ENCODE data around the gene SRC. TPM values are rescaled to one million over a fixed set of nuclear protein-coding genes. Genes with fewer than 3 reads are reported as not detected.

Gene SRC
- total RNA-seq = 7.8 TPM

- H3K4me3 ChIP-seq (ENCODE audit: low read length in 3 of 3) = peak within 1 kb of the TSS in 2 of 3 donors; percentile 38 to 45
- H3K9me3 ChIP-seq (ENCODE audit: control insufficient read depth in 3 of 3, low read length in 3 of 3) = no peaks in the 10 kb centered on the region
- H3K27ac ChIP-seq (ENCODE audit: low read depth, low read length) = no peak within 1 kb of the TSS
- H3K9ac ChIP-seq (ENCODE audit: low read depth in 1 of 3, low read length in 3 of 3) = peak within 1 kb of the TSS; percentile 38 to 57 (median 45)
- H3K27me3 ChIP-seq (ENCODE audit: control insufficient read depth in 3 of 3, insufficient read depth in 3 of 3, low read length in 3 of 3) = peaks cover 2 to 18% (median 17%) of the 10 kb centered on the region in 3 donors
- H3K4me1 ChIP-seq (ENCODE audit: control insufficient read depth in 3 of 3, insufficient read depth in 3 of 3, low read length in 3 of 3) = peaks cover 2 to 12% (median 11%) of the 10 kb centered on the region in 3 donors
- no peaks in the 10 kb centered on the region for H3K36me3 ChIP-seq (ENCODE audit: control insufficient read depth in 3 of 3, insufficient read depth in 3 of 3, low read length in 3 of 3)
Measured at GRCh38 chr20:37345339-37346235, at the start of gene SRC. TSS of gene SRC (plus strand) at chr20:37346140. CDS start at chr20:37384154, 38,014 bp downstream.

GRCh38 chr20:37296371-37296770 is 49.6 kb upstream of the SRC start:
- H3K27ac ChIP-seq (ENCODE audit: low read depth, low read length) = no peak overlapping the region
- H3K4me3 ChIP-seq (ENCODE audit: low read length in 3 of 3) = no peak overlapping the region
- no peak overlapping the region for H3K9ac ChIP-seq (ENCODE audit: low read depth in 1 of 3, low read length in 3 of 3)
- H3K36me3 ChIP-seq (ENCODE audit: control insufficient read depth in 3 of 3, insufficient read depth in 3 of 3, low read length in 3 of 3) = peaks cover 3 to 19% (median 15%) of the 10 kb centered on the region in 3 donors
- H3K9me3 ChIP-seq (ENCODE audit: control insufficient read depth in 3 of 3, low read length in 3 of 3) = no peaks in the 10 kb centered on the region
- no peaks in the 10 kb centered on the region for H3K27me3 ChIP-seq (ENCODE audit: control insufficient read depth in 3 of 3, insufficient read depth in 3 of 3, low read length in 3 of 3)
- H3K4me1 ChIP-seq (ENCODE audit: control insufficient read depth in 3 of 3, insufficient read depth in 3 of 3, low read length in 3 of 3) = peaks cover 10 to 24% (median 16%) of the 10 kb centered on the region in 3 donors

- no peaks in the 10 kb centered on the region for H3K9me3 ChIP-seq (ENCODE audit: control insufficient read depth in 3 of 3, low read length in 3 of 3)
- no peak overlapping the region for H3K4me3 ChIP-seq (ENCODE audit: low read length in 3 of 3)
- no peak overlapping the region for H3K9ac ChIP-seq (ENCODE audit: low read depth in 1 of 3, low read length in 3 of 3)
- H3K4me1 ChIP-seq (ENCODE audit: control insufficient read depth in 3 of 3, insufficient read depth in 3 of 3, low read length in 3 of 3) = peaks cover 10 to 24% (median 16%) of the 10 kb centered on the region in 3 donors
- peak overlapping the region; percentile 13 for H3K27ac ChIP-seq (ENCODE audit: low read depth, low read length)
- H3K27me3 ChIP-seq (ENCODE audit: control insufficient read depth in 3 of 3, insufficient read depth in 3 of 3, low read length in 3 of 3) = no peaks in the 10 kb centered on the region
- H3K36me3 ChIP-seq (ENCODE audit: control insufficient read depth in 3 of 3, insufficient read depth in 3 of 3, low read length in 3 of 3) = peaks cover 7 to 26% (median 23%) of the 10 kb centered on the region in 3 donors
Measured at GRCh38 chr20:37297066-37297736, 48.7 kb upstream of the SRC start.

GRCh38 chr20:37298190-37298939 is 47.6 kb upstream of the SRC start:
- Histone ChIP-seq H3K27ac (ENCODE audit: low read depth, low read length) (no peak overlapping the region), H3K9me3 (ENCODE audit: control insufficient read depth in 3 of 3, low read length in 3 of 3) (no peaks in the 10 kb centered on the region), H3K36me3 (ENCODE audit: control insufficient read depth in 3 of 3, insufficient read depth in 3 of 3, low read length in 3 of 3) (peaks cover 7 to 34% (median 31%) of the 10 kb centered on the region in 3 donors), H3K4me1 (ENCODE audit: control insufficient read depth in 3 of 3, insufficient read depth in 3 of 3, low read length in 3 of 3) (peaks cover 10 to 24% (median 16%) of the 10 kb centered on the region in 3 donors), H3K4me3 (ENCODE audit: low read length in 3 of 3) (no peak overlapping the region), H3K27me3 (ENCODE audit: control insufficient read depth in 3 of 3, insufficient read depth in 3 of 3, low read length in 3 of 3) (no peaks in the 10 kb centered on the region), H3K9ac (ENCODE audit: low read depth in 1 of 3, low read length in 3 of 3) (no peak overlapping the region)

- Histone ChIP-seq H3K4me3 (ENCODE audit: low read length in 3 of 3) (no peak overlapping the region), H3K27me3 (ENCODE audit: control insufficient read depth in 3 of 3, insufficient read depth in 3 of 3, low read length in 3 of 3) (no peaks in the 10 kb centered on the region), H3K9ac (ENCODE audit: low read depth in 1 of 3, low read length in 3 of 3) (no peak overlapping the region), H3K9me3 (ENCODE audit: control insufficient read depth in 3 of 3, low read length in 3 of 3) (no peaks in the 10 kb centered on the region), H3K36me3 (ENCODE audit: control insufficient read depth in 3 of 3, insufficient read depth in 3 of 3, low read length in 3 of 3) (peaks cover 7 to 40% (median 34%) of the 10 kb centered on the region in 3 donors), H3K4me1 (ENCODE audit: control insufficient read depth in 3 of 3, insufficient read depth in 3 of 3, low read length in 3 of 3) (peaks cover 7 to 16% (median 15%) of the 10 kb centered on the region in 3 donors), H3K27ac (ENCODE audit: low read depth, low read length) (no peak overlapping the region)
Measured at GRCh38 chr20:37299718-37300528, 46.0 kb upstream of the SRC start.

GRCh38 chr20:37301120-37301519 is 44.8 kb upstream of the SRC start:
- Histone ChIP-seq H3K9ac (ENCODE audit: low read depth in 1 of 3, low read length in 3 of 3) (no peak overlapping the region), H3K4me3 (ENCODE audit: low read length in 3 of 3) (no peak overlapping the region), H3K27me3 (ENCODE audit: control insufficient read depth in 3 of 3, insufficient read depth in 3 of 3, low read length in 3 of 3) (no peaks in the 10 kb centered on the region), H3K27ac (ENCODE audit: low read depth, low read length) (no peak overlapping the region), H3K4me1 (ENCODE audit: control insufficient read depth in 3 of 3, insufficient read depth in 3 of 3, low read length in 3 of 3) (peaks cover 7 to 9% (median 8%) of the 10 kb centered on the region in 3 donors), H3K9me3 (ENCODE audit: control insufficient read depth in 3 of 3, low read length in 3 of 3) (no peaks in the 10 kb centered on the region), H3K36me3 (ENCODE audit: control insufficient read depth in 3 of 3, insufficient read depth in 3 of 3, low read length in 3 of 3) (peaks cover 7 to 42% (median 34%) of the 10 kb centered on the region in 3 donors)

GRCh38 chr20:37301558-37301957 is 44.4 kb upstream of the SRC start:
- no peaks in the 10 kb centered on the region for H3K27me3 ChIP-seq (ENCODE audit: control insufficient read depth in 3 of 3, insufficient read depth in 3 of 3, low read length in 3 of 3)
- H3K4me1 ChIP-seq (ENCODE audit: control insufficient read depth in 3 of 3, insufficient read depth in 3 of 3, low read length in 3 of 3) = peaks cover 7 to 9% (median 8%) of the 10 kb centered on the region in 3 donors
- H3K27ac ChIP-seq (ENCODE audit: low read depth, low read length) = no peak overlapping the region
- H3K4me3 ChIP-seq (ENCODE audit: low read length in 3 of 3) = no peak overlapping the region
- no peak overlapping the region for H3K9ac ChIP-seq (ENCODE audit: low read depth in 1 of 3, low read length in 3 of 3)
- no peaks in the 10 kb centered on the region for H3K9me3 ChIP-seq (ENCODE audit: control insufficient read depth in 3 of 3, low read length in 3 of 3)
- H3K36me3 ChIP-seq (ENCODE audit: control insufficient read depth in 3 of 3, insufficient read depth in 3 of 3, low read length in 3 of 3) = peaks cover 7 to 45% (median 34%) of the 10 kb centered on the region in 3 donors

- Histone ChIP-seq H3K4me1 (ENCODE audit: control insufficient read depth in 3 of 3, insufficient read depth in 3 of 3, low read length in 3 of 3) (peaks cover 0 to 3% (median 0%) of the 10 kb centered on the region in 3 donors), H3K9ac (ENCODE audit: low read depth in 1 of 3, low read length in 3 of 3) (no peak overlapping the region), H3K4me3 (ENCODE audit: low read length in 3 of 3) (no peak overlapping the region), H3K9me3 (ENCODE audit: control insufficient read depth in 3 of 3, low read length in 3 of 3) (no peaks in the 10 kb centered on the region), H3K27ac (ENCODE audit: low read depth, low read length) (no peak overlapping the region), H3K36me3 (ENCODE audit: control insufficient read depth in 3 of 3, insufficient read depth in 3 of 3, low read length in 3 of 3) (peaks cover 7 to 48% (median 33%) of the 10 kb centered on the region in 3 donors), H3K27me3 (ENCODE audit: control insufficient read depth in 3 of 3, insufficient read depth in 3 of 3, low read length in 3 of 3) (no peaks in the 10 kb centered on the region)
Measured at GRCh38 chr20:37302981-37303380, 43.0 kb upstream of the SRC start.

- no peaks in the 10 kb centered on the region for H3K27me3 ChIP-seq (ENCODE audit: control insufficient read depth in 3 of 3, insufficient read depth in 3 of 3, low read length in 3 of 3)
- peaks cover 0 to 3% (median 1%) of the 10 kb centered on the region in 3 donors for H3K4me1 ChIP-seq (ENCODE audit: control insufficient read depth in 3 of 3, insufficient read depth in 3 of 3, low read length in 3 of 3)
- H3K4me3 ChIP-seq (ENCODE audit: low read length in 3 of 3) = no peak overlapping the region
- H3K9me3 ChIP-seq (ENCODE audit: control insufficient read depth in 3 of 3, low read length in 3 of 3) = no peaks in the 10 kb centered on the region
- H3K9ac ChIP-seq (ENCODE audit: low read depth in 1 of 3, low read length in 3 of 3) = no peak overlapping the region
- H3K36me3 ChIP-seq (ENCODE audit: control insufficient read depth in 3 of 3, insufficient read depth in 3 of 3, low read length in 3 of 3) = peaks cover 13 to 52% (median 38%) of the 10 kb centered on the region in 3 donors
- H3K27ac ChIP-seq (ENCODE audit: low read depth, low read length) = no peak overlapping the region
Measured at GRCh38 chr20:37303637-37304036, 42.3 kb upstream of the SRC start.

Data from skeletal muscle tissue (tissue), 4 donors.